MM.1S (cell line): ENCODE data around the gene ITGA8.

Source experiments
- DNase-seq: peaks from one replicate; pipeline ENCODE4 v3.0.0-alpha.2; 2015
- H2AFZ ChIP-seq: fragments of 300-600 bp; sonication (generic); 2 replicates; pipeline ENCODE4 v1.6.0; 2016; ENCODE audit warnings: antibody characterized with exemption, low read length
- H3F3A ChIP-seq: fragments of 300-600 bp; sonication (generic); 2 replicates; pipeline ENCODE4 v1.6.1; 2016; ENCODE audit warnings: mild to moderate bottlenecking, antibody characterized with exemption, low read length, moderate library complexity, mixed read lengths; ENCODE audit not compliant: insufficient read depth
- H3K27ac ChIP-seq: fragments of 300-600 bp; sonication (generic); 2 replicates; pipeline ENCODE4 v1.5.1; 2016; ENCODE audit warnings: mild to moderate bottlenecking, low read length
- H3K27me3 ChIP-seq: fragments of 300-600 bp; sonication (generic); replicated peaks from 2 replicates; pipeline ENCODE4 v1.6.0; 2016; ENCODE audit warnings: low read length; ENCODE audit not compliant: insufficient read depth
- H3K36me3 ChIP-seq: fragments of 300-600 bp; sonication (generic); replicated peaks from 2 replicates; pipeline ENCODE4 v1.6.1; 2016; ENCODE audit warnings: mild to moderate bottlenecking, low read length, mixed read lengths; ENCODE audit not compliant: insufficient read depth
- H3K4me1 ChIP-seq: fragments of 300-600 bp; sonication (generic); 2 replicates; pipeline ENCODE4 v1.6.1; 2016; ENCODE audit warnings: low read length, mixed read lengths
- H3K4me2 ChIP-seq: fragments of 300-600 bp; sonication (generic); 2 replicates; pipeline ENCODE4 v1.6.0; 2016; ENCODE audit warnings: low read depth, low read length
- H3K4me3 ChIP-seq: fragments of 300-600 bp; sonication (generic); 2 replicates; pipeline ENCODE4 v1.5.1; 2016; ENCODE audit warnings: low read length, mixed read lengths
- H3K79me2 ChIP-seq: fragments of 300-600 bp; sonication (generic); 2 replicates; pipeline ENCODE4 v1.6.1; 2016; ENCODE audit warnings: mixed run types, low read length, mixed read lengths
- H3K9ac ChIP-seq: fragments of 300-600 bp; sonication (generic); 2 replicates; pipeline ENCODE4 v1.6.1; 2016; ENCODE audit warnings: low read length, mixed read lengths
- H3K9me2 ChIP-seq: fragments of 300-600 bp; sonication (generic); replicated peaks from 2 replicates; pipeline ENCODE4 v1.6.1; 2016; ENCODE audit warnings: mild to moderate bottlenecking, low read length, mixed read lengths; ENCODE audit not compliant: insufficient read depth
- H3K9me3 ChIP-seq: fragments of 300-600 bp; sonication (generic); replicated peaks from 2 replicates; pipeline ENCODE4 v1.6.1; 2016; ENCODE audit warnings: mild to moderate bottlenecking, low read length, mixed read lengths; ENCODE audit not compliant: insufficient read depth
- H4K20me1 ChIP-seq: fragments of 300-600 bp; sonication (generic); 2 replicates; pipeline ENCODE4 v1.6.1; 2016; ENCODE audit warnings: mild to moderate bottlenecking, low read length, moderate library complexity, mixed read lengths; ENCODE audit not compliant: insufficient read depth
- CTCF ChIP-seq: fragments of 300-600 bp; sonication (generic); IDR thresholded peaks from 2 replicates; pipeline ENCODE4 v1.5.1; 2016; ENCODE audit warnings: antibody characterized with exemption, low read length, mixed read lengths
- EZH2 ChIP-seq: fragments of 300-600 bp; sonication (generic); optimal IDR thresholded peaks from 2 replicates; pipeline ENCODE3; 2017; ENCODE audit warnings: low read depth, mild to moderate bottlenecking, antibody characterized with exemption, low read length, mixed read lengths
- EZH2phosphoT487 ChIP-seq: fragments of 300-600 bp; sonication (generic); IDR thresholded peaks from 2 replicates; pipeline ENCODE4 v1.6.1; 2018; ENCODE audit warnings: antibody characterized with exemption, low read length

Gene ITGA8

GRCh38 chr10:15505329-15505728, 214.4 kb downstream of the ITGA8 start:
- Histone ChIP-seq H3K9ac (no peak overlapping the region), H3K4me3 (no peak overlapping the region), H3K27ac (no peak overlapping the region), H2AFZ (no peak overlapping the region), H3F3A (no peaks in the 10 kb centered on the region), H3K27me3 (no peaks in the 10 kb centered on the region), H3K4me2 (no peak overlapping the region), H3K9me3 (no peaks in the 10 kb centered on the region), H3K9me2 (no peaks in the 10 kb centered on the region), H3K79me2 (no peaks in the 10 kb centered on the region), H4K20me1 (no peaks in the 10 kb centered on the region), H3K36me3 (no peaks in the 10 kb centered on the region), H3K4me1 (no peaks in the 10 kb centered on the region)
- DNase-seq = no peak
- TF ChIP-seq EZH2 (no peak), EZH2phosphoT487 (no peak), CTCF (no peak)

GRCh38 chr10:15504101-15504840, 215.5 kb downstream of the ITGA8 start:
- Histone ChIP-seq H3K27me3 (no peaks in the 10 kb centered on the region), H3K4me1 (no peaks in the 10 kb centered on the region), H3K36me3 (no peaks in the 10 kb centered on the region), H3F3A (no peaks in the 10 kb centered on the region), H3K79me2 (no peaks in the 10 kb centered on the region), H2AFZ (no peak overlapping the region), H3K27ac (no peak overlapping the region), H3K9ac (no peak overlapping the region), H3K9me2 (no peaks in the 10 kb centered on the region), H4K20me1 (no peaks in the 10 kb centered on the region), H3K9me3 (no peaks in the 10 kb centered on the region), H3K4me3 (no peak overlapping the region), H3K4me2 (no peak overlapping the region)
- no peak for TF ChIP-seq EZH2
- no peak for TF ChIP-seq CTCF
- TF ChIP-seq EZH2phosphoT487 = no peak
- no peak for DNase-seq

GRCh38 chr10:15494850-15495506, 224.7 kb downstream of the ITGA8 start:
- no peaks in the 10 kb centered on the region for H3K9me2 ChIP-seq

More at GRCh38 chr10:15494850-15495506, 224.7 kb downstream of the ITGA8 start:
- TF ChIP-seq EZH2phosphoT487 (no peak), CTCF (no peak), EZH2 (no peak)
- H3K4me1 ChIP-seq = no peaks in the 10 kb centered on the region
- no peak overlapping the region for H3K4me3 ChIP-seq
- no peaks in the 10 kb centered on the region for H3K36me3 ChIP-seq
- H3K27me3 ChIP-seq = no peaks in the 10 kb centered on the region
- H3K9me3 ChIP-seq = no peaks in the 10 kb centered on the region
- H3F3A ChIP-seq = no peaks in the 10 kb centered on the region
- H4K20me1 ChIP-seq = no peaks in the 10 kb centered on the region
- H3K27ac ChIP-seq = no peak overlapping the region
- no peak for DNase-seq
- no peaks in the 10 kb centered on the region for H3K79me2 ChIP-seq
- H3K4me2 ChIP-seq = no peak overlapping the region
- H3K9ac ChIP-seq = no peak overlapping the region
- no peak overlapping the region for H2AFZ ChIP-seq
